NT2/D1 (cell line): ENCODE results near the gene OR2F1.

ENCODE experiments used
- SUZ12 ChIP-seq: IDR thresholded peaks from 2 replicates; pipeline ENCODE4 v1.6.1; 2011; ENCODE audit not compliant: insufficient read length, insufficient read depth; ENCODE audit errors: extremely low read depth
- YY1 ChIP-seq: IDR thresholded peaks from 2 replicates; pipeline ENCODE4 v1.6.1; 2011; ENCODE audit not compliant: insufficient read length, insufficient read depth

- TF ChIP-seq SUZ12 (no peak), YY1 (no peak)
Observed at GRCh38 chr7:143945423-143945822, 9.2 kb upstream of the OR2F1 start.
